SW480 (cell line): ENCODE measurements around the gene RASSF7.
A peak's percentile ranks its signal among the peaks of the same experiment; 100 is the strongest.

Experiments
- DNase-seq: peaks from one replicate; pipeline ENCODE4 v3.0.0-alpha.2; 2016; ENCODE audit warnings: low spot score

The RASSF7 gene

DNA sequence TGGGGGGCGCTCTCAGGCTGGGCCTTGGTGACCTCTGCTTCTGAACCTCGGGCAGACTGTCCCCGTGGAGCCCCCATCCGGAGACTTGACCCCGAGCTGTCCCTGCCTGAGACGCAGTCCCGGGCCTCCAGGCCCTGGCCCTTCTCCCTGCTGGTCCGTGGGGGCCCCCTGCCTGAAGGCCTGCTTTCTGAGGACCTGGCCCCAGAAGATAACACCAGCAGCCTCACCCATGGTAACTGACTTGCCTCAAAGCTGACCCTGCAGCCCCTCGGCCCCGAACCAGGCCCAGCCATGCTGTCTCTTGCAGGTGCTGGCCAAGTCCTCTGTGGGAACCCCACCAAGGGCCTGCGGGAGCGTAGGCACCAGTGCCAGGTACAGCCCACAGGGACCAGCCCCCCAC is 9.2 kb upstream of the RASSF7 start:
- no peak for DNase-seq

DNA sequence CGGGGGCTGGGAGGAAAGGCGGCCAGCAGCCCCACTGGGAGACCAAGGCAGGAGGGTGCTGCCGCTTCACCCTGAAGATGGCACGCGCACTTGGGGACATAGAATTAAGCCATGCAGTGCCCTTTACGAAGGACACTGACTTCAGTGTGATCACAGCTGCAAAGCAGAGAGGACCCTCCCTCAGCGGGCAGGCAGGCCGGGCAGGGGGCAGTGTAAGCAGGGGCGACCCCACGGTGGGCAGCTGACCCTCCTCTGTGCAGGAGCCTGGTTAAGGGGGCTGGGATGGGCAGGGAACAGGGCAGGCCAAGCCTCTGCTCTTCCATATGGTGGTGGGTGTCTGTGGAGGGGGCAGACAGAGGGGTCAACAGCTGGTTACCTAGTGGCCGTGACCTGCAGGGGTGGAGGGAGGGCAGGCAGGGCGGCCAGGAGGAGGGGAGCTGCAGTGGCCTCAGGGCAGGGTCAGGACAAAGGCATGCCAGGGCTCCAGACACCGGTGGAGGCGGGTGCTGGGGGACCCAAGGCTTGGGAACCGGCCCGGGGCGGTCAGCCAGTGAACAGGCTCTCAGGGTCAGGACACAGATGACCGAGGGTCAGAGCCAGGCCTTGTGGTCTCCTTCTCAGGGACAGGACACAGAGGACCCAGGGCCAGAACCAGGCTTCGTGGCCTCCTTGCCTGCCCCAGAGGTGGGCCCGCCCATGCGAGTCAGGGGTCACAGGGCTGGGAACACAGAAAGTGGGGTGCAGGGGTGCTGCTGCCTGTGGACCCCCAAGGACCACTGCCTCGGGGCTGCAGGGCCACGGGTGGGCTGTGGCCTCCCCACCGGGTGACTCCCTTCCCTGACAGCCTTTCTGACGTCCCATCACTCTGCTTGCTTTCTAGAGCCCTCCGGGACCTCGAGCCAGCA is 7.4 kb upstream of the RASSF7 start:
- DNase-seq: no peak

DNA sequence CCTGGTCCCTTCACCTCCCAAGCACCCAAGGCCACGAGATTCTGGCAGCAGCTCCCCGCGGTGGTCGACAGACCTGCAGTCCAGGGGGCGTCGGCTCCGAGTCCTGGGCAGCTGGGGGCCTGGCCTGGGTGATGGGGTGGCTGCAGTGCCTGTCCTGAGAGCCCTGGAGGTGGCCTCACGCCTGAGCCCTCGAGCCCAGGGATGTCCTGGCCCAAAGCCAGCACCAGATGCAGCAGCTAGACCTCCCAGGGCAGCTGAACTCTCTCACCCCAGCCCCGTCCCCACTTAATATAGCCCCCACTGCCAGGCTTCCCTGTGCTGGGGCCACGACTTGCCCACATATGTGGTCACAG is 6.8 kb upstream of the RASSF7 start:
- no peak for DNase-seq

DNA sequence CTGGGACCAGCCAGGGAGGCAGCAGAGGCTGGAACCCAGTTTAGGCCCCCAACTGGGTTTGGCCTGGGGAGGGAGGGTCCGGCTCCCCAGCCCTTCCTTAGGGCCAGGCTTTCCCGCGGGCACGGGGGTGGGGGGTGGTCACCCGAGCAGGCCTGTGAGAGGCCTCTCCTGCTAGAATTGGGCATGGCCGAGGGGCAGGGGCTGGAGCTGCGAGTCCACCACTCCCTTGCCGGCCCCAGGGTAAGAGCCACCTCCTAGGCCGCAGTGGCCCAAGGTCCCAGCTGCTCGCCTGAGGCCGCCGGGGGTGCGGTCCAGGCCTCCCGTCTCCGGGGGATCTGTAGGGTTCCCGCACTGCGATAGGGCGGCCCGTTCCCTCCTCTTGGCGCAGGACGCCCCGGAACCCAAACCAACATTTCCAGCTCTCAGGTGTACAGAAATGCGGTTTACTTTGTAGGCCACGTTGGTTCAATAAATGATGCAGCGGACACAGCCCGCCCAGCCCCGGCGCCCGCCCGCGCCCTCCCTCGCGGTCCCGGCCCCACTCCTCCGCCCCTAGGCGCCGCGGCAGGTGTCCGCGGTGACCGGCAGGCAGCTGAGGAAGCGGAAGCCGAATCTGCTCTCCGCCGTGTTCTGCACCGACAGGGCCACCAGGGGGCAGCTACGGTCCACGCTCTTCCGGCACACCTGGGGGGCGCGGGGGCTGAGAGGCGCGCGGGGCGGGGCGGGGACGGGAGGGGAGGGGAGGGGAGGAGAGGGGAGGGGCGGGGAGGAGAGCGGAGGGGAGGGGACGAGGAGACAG is 6.1 kb upstream of the RASSF7 start:
- DNase-seq: peak; percentile 69

DNA sequence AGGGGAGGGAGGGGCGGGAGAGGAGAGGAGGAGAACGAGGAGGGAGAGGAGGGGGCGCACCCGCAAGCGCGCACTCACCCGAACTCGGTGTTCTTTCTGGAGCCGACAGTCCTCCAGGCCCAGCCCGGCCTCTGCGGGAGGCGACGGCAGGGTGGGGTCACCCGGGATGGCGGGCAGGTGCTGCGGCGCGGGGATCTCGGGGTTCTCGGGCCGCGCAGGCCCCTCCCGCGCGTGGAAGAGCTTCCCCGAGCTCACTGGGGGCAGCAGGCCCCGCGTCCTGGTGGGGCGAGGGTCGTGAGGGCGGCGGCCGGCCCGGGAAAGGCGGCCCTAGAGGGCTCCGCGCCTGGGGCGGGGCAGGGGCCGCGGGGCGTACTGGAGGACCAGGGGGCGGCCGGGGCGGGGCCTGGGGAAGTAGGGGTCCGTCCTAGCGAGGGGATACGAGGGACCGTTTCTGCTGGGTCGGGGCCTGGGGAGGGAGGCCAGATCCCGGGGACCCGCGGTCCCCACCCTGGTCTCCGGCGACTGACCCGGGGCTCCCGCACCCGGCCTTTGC is 5.5 kb upstream of the RASSF7 start:
- DNase-seq: no peak

DNA sequence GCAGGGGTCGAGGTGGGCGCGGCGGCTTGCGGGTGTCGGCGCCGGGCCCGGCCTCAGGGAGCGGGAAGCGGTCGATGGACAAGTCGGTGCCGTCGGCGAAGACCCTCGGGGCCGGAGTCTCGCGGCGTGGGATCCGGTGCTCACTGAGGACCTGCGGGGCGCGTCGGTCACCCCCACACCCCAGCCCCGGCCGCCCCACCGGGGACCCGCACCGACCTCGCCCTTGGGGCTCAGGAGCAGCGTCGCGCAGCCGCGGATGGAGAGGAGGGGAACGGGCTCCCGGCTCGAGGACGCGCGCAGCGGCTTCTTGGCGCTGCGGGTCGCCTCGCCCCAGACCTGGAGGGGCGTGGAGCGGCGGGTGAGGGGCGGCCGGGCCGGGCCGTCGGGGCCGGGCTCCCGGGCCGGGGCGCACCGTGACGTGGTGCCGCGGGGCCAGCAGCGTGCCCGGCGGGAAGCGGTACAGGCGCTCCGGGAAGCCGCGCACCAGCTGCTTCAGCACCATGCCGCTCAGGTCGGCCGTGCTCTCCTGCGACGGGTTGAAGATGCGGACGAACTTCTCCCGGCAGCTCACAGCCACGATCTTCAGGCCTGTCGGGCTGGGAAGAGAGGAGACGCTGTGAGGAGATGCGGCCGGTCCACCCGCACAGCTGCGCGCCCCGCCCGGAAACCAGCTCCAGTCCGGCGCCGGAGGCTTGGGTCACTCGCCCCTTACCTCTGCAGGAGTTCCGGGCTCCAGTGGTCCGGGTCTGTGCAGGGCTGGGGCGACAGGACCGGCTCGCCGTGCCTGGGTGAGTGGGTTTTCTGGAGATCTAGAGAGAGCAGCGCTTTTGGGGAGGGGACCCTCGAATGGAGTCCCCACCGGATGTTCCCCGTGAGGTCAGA is 4.7 kb upstream of the RASSF7 start:
- DNase-seq: no peak

DNA sequence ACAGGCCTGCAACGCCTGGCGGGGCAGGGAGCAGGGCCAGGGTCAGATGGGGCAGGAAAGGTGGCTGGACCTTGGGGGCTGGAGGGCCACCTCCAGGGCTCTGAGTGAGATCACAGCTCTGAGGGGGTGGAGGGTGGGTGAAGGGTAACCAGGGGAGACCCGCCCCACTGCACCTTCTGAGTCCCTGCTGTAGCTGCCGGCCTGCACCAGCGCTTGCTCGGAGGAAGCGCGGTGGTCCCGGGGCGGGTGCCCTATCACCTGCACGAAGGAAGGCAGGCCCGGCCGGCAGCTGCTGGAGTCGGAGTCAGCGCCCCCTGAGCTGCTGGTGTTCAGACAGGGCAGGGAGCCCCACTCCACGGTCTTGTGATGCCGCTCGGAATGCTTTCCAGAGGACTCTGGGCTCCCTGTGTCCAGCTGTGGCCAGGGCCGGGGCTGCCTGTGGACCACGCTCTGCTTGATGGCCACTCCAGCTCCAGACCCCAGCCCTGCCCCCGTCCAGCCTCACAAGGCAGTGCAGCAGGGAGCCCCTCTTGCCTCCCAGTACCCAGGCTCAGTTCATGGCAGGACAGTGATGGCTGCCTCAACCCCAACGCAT is 4.0 kb upstream of the RASSF7 start:
- DNase-seq: no peak

DNA sequence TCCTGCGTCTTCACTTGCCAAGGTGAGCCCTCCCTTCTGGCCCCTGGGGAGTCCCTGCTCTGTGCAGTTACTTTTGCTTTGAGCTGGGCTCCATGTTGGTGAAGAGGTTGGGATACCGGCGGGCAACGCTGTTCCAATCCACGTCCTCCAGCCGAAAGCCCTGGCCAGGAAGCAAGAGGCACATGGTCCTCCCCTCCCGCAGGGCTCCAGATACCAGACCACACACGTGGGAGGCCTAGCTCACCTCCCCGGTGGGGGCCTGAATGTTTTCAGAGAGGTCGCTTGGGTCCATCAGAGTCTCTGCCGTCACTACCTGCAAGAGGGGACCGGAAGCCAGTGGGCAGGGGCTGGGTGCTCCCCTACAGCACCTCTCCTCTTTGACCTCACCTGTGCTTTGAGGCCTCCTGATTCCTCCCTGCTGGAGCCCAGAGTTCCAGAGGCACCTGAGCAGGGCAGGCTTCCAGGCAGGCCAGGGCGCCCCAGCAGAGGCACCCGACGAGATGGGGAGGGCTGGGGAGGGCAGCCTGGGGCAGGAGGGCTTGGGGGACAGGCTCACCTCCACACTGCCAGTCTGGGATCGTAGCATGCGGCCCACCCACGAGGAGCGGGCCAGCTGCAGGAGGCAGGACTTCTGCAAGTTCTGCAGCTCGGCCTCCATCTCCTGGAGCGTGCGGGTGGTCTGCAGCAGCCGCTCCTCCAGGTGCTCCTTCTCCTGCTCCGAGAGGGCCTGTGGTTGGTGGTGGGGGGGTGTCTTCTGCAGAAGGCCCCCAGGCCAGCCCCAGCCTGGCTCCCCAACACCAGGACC is 3.2 kb upstream of the RASSF7 start:
- no peak for DNase-seq

DNA sequence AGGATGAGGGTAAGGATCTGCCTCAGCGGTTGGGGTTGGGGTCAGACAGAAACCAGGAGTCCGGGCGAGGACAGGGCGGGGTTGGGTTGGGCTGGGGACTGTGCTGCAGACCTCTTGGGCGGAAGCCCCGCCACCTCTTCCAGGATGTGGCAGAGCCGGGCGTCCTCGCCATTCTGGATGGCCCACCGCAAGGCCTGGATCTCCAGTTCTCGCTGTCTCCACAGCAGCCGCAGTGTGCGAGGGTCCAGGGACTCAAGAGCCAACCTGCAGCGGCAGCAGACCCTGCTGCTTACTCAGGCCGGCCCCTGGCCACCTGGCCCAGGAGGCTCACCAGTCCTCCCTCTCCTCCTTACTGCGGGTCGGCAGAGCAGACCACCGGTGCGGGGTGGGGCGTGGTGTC is 2.3 kb upstream of the RASSF7 start:
- DNase-seq: no peak

DNA sequence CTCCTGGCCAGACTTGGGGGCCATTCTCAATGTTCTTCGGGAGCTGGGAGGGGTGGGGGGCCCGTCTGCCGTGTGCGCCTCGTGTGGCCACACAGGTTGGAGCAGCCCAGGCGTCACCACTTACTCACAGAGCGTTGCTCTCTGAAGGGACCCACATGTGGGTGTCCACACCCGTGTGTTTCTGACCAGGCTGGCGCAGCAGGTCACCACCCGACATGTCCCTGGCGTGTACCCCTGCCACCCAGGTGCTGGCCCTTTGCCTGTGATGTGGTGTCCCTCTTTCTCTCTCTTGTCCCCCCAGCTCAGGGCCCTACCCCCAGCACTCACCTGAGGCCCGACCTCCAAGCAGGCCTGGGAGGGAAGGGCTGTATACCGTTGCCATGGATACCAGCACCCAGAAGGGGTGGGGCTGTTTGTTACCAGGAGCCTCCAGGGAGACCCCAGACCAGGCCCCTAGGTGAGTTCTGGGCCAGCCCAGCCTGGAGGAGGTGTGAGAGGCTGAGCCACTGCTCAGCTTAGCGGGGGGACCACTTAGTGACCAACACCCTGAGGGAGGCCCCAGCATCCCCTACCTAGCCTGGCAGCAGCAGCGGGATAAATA is 1.6 kb upstream of the RASSF7 start:
- no peak for DNase-seq

DNA sequence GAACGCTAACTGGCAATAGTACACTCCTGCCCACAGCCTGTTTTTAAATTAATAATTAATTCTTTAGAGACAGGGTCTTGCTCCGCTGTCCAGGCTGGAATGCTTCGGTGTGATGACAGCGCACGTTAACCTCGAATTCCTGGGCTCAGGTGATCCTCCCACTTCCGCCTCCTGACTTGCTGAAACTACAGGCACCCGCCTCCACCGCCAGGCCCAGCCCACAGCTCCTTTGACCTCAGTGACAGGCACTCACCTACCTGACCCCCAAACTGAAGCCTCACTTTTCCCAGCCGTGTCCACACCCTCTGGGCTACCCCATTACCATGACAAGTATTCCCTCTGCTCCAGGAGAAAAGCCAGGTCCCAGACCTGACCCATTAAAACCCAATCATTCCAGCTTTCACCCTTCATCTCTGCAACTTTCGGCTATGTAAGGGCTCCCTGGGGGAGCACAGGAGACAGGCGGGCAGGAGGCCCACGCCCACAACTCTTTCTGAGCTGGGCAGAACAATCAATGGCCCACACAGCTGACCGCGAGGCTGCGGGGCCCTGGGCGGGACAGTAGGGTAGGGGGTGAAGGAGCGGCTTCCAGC is 962 bp upstream of the RASSF7 start:
- DNase-seq: peak; percentile 73

DNA sequence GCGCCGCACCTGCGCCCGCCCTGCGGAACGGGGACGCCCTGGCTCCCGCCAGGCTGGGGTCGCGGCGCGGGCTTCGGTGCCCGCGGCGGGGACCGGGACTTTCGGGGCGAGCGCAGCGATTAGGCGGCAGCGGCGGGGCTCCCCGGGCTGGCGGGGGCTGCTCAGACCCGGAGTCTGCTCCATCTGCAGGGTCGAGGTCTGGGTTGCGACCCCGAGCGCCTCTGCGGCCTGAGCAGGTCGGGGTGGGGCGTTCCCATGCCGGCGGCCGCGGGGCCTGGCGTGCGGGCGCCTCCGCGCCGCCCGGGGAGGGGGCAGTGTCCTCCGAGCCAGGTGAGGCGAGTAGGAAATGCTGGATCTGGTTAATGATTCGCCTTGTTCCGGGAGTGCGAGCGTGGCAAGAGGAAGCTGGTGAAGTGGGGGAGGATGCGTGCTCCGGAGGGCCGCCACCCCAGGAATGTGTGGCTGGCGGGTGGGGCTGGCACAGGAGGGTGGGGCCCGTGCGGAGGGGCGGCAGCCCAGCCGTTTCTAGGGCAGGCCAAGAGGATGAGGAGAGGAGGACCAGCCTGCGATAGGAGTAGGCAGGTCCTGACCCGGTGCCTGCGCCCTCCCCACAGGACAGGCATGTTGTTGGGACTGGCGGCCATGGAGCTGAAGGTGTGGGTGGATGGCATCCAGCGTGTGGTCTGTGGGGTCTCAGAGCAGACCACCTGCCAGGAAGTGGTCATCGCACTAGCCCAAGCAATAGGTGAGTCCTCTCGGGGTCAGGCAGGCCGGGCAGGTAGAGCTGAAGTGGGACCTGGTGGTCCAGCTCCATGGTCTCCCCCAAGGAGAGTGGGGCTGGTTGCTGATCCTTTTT is 606 bp downstream of the RASSF7 start:
- DNase-seq: peak; percentile 91

DNA sequence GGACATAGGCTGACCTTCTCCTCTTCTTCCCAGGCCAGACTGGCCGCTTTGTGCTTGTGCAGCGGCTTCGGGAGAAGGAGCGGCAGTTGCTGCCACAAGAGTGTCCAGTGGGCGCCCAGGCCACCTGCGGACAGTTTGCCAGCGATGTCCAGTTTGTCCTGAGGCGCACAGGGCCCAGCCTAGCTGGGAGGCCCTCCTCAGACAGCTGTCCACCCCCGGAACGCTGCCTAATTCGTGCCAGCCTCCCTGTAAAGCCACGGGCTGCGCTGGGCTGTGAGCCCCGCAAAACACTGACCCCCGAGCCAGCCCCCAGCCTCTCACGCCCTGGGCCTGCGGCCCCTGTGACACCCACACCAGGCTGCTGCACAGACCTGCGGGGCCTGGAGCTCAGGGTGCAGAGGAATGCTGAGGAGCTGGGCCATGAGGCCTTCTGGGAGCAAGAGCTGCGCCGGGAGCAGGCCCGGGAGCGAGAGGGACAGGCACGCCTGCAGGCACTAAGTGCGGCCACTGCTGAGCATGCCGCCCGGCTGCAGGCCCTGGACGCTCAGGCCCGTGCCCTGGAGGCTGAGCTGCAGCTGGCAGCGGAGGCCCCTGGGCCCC is 1.4 kb downstream of the RASSF7 start:
- DNase-seq: no peak

DNA sequence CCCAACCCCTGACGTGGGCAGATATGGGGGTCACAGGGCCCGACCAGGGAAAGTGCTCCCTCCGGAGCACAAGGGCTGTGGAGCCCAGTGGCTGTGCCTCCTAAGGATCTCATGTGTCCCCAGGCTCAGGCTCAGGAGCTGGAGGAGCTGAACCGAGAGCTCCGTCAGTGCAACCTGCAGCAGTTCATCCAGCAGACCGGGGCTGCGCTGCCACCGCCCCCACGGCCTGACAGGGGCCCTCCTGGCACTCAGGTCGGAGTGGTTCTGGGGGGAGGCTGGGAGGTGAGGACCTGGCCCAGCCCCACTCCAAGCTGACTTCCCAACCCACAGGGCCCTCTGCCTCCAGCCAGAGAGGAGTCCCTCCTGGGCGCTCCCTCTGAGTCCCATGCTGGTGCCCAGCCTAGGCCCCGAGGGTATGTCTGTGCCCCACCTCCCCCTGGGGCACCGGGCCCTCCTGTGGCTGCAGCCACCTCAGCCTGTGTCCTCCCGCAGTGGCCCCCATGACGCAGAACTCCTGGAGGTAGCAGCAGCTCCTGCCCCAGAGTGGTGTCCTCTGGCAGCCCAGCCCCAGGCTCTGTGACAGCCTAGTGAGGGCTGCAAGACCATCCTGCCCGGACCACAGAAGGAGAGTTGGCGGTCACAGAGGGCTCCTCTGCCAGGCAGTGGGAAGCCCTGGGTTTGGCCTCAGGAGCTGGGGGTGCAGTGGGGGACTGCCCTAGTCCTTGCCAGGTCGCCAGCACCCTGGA is 2.5 kb downstream of the RASSF7 start:
- no peak for DNase-seq

DNA sequence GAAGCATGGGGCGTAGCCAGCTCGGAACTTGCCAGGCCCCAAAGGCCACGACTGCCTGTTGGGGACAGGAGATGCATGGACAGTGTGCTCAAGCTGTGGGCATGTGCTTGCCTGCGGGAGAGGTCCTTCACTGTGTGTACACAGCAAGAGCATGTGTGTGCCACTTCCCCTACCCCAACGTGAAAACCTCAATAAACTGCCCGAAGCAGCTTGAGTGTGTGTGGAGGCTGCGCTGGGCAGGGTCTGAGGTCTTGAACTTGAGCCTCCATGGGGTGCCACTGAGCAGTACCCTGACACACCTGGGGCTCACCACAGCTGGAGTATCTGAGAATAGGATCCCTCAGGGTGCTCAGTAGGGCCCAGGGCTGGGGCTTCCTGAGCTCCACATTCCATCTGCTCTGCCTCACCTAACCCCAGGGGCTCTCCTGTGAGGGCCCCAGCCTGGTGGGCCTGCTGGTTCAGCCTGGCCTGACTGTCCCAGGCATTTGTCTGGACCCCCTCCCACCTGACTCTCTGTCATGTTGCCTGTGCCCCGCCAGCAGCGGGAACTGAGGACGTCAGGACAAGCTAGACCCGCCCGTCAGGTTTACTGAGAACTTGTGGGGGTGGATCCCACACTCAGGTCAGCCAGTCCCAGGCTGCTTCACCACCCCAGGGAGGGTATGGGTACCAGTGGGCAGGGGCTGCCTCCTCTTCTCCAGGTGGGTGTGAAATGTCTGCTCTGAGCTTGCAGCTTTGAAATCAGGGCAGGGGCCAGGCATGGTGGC is 3.2 kb downstream of the RASSF7 start:
- DNase-seq: no peak

DNA sequence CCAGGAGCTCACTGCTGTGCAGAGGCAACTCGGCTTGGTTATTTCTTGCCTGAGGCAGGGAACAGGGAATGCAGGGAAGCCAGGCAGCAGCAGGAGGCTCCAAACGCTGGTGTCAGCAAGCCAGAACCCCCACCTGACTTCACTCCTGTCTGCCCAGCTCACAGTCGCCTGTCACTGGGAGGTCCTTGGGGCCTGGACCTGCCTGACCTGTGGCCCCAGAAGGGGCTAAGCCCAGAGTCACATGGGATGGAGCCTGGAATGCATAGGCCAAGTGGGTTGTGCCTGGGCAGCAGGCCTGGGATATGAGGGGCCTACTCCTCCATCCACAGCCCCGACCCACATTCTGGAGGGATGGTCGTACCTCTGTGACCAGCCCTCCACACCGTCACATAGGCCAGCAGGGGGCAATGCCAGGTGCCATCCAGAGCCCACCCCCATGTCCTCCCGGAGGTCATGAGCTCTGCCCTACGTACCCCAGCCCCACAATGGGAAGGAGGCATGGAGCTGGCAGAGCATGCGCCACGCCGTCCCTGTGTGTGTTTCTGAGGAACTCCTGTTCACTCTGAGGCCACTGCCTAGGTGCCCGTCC is 5.2 kb downstream of the RASSF7 start:
- DNase-seq: no peak
